Progenitor cell of endocrine pancreas (in vitro differentiated cells): ENCODE data around the gene STK39. TPM values are rescaled to one million over a fixed set of nuclear protein-coding genes. Genes with fewer than 3 reads are reported as not detected.

Source experiments
- DNase-seq: peaks from one replicate; pipeline ENCODE4 v3.0.0; 2021; ENCODE audit warnings: low spot score; ENCODE audit not compliant: unreplicated experiment
- H3K27ac Mint-ChIP-seq: 2 replicates; pipeline ENCODE4 v1.8.0; 2021; ENCODE audit warnings: mild to moderate bottlenecking, moderate library complexity, mixed read lengths
- H3K27me3 Mint-ChIP-seq: 2 replicates; pipeline ENCODE4 v1.8.0; 2021; ENCODE audit warnings: mixed read lengths
- H3K36me3 Mint-ChIP-seq: 2 replicates; pipeline ENCODE4 v1.8.0; 2022; ENCODE audit warnings: mixed read lengths; ENCODE audit not compliant: insufficient read depth
- H3K4me1 Mint-ChIP-seq: 2 replicates; pipeline ENCODE4 v1.8.0; 2021; ENCODE audit warnings: low read depth, mixed read lengths
- H3K4me3 Mint-ChIP-seq: 2 replicates; pipeline ENCODE4 v1.8.0; 2021; ENCODE audit warnings: low read depth, mild to moderate bottlenecking, moderate library complexity, mixed read lengths
- H3K9me3 Mint-ChIP-seq: 2 replicates; pipeline ENCODE4 v1.8.0; 2021; ENCODE audit warnings: low read depth, mixed read lengths
- total RNA-seq: library from RNA; stranded (reverse); gene quantifications from 2 replicates; pipeline ENCODE4 v1.2.1, GENCODE V29; 2021
- TF ChIP-seq, protein P1 (sequence below): fragments of 200-600 bp; sonication (generic); IDR thresholded peaks from one replicate; pipeline ENCODE4 v1.5.0; 2021; ENCODE audit warnings: antibody characterized with exemption, mild to moderate bottlenecking; ENCODE audit not compliant: unreplicated experiment

STK39 gene
- total RNA-seq, 1 donor from 2014 or later: 22.9 TPM

- H3K27ac Mint-ChIP-seq: no peak overlapping the region
- H3K4me3 Mint-ChIP-seq: no peak overlapping the region
- DNase-seq: no peak
- H3K27me3 Mint-ChIP-seq: no peaks in the 10 kb centered on the region
- peaks cover 1% of the 10 kb centered on the region for H3K36me3 Mint-ChIP-seq
- H3K4me1 Mint-ChIP-seq: no peaks in the 10 kb centered on the region
- TF ChIP-seq, protein P1, sequence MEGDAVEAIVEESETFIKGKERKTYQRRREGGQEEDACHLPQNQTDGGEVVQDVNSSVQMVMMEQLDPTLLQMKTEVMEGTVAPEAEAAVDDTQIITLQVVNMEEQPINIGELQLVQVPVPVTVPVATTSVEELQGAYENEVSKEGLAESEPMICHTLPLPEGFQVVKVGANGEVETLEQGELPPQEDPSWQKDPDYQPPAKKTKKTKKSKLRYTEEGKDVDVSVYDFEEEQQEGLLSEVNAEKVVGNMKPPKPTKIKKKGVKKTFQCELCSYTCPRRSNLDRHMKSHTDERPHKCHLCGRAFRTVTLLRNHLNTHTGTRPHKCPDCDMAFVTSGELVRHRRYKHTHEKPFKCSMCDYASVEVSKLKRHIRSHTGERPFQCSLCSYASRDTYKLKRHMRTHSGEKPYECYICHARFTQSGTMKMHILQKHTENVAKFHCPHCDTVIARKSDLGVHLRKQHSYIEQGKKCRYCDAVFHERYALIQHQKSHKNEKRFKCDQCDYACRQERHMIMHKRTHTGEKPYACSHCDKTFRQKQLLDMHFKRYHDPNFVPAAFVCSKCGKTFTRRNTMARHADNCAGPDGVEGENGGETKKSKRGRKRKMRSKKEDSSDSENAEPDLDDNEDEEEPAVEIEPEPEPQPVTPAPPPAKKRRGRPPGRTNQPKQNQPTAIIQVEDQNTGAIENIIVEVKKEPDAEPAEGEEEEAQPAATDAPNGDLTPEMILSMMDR: no peak
- peaks cover 10% of the 10 kb centered on the region for H3K9me3 Mint-ChIP-seq
Observed at GRCh38 chr2:167945660-167946368, 301.6 kb downstream of the STK39 start.

DNA sequence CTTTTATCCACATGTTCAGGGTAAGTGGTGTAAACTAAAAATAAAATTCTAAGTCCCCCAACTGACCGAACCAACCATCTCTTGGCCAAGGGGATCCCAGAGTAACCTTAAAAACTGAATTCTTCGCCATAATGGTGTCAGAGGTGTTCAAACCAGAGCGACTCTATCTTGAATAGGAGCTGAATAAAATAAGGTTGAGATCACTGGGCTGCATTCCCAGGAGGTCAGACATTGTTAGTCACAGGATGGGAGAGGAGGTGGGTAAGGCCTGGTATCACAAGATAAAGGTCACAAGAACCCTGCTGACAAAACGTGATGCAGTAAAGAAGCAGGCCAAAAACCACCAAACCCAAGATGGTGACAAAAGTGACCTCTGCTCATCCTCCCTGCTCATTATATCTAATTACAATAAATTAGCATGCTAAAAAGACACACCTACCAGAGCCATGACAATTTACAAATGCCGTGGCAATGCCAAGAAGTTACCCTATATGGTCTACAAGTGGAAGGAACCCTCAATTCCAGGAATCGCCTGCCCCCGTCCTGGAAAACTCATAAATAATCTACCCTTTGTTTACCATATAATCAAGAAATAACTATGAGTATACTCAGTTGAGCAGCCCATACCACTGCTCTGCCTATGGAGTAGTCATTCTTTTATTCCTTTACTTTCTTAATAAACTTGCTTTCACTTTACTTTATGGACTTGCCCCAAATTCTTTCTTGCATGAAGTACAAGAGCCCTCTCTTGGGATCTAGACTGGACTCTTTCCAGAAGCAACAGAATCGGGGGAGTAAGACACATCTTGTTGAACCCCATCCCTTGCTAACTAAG is 302.4 kb downstream of the STK39 start:
- Mint-ChIP-seq H3K4me1 (no peaks in the 10 kb centered on the region), H3K27ac (no peak overlapping the region), H3K9me3 (peaks cover 10% of the 10 kb centered on the region), H3K4me3 (no peak overlapping the region), H3K27me3 (no peaks in the 10 kb centered on the region), H3K36me3 (peaks cover 1% of the 10 kb centered on the region)
- TF ChIP-seq, protein P1: no peak
- no peak for DNase-seq

DNA sequence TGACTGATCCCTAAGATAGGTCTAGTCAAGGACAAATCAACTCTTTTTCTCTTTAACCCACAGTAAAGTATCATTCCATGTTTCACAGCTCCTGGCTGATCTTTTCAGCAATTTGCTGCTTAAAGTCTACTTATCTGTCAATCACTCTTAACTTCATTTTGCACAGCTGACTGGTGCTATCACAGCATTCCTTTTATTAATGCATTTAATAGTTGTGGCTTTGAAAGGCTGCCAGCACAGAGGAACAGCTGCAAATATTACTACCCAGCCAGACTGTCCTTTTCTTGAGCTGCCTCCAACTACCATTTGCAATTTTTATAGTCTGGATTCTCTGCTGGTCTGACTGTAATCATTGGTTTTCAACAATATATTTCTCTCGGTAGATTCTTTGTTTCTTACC is 303.5 kb downstream of the STK39 start:
- TF ChIP-seq, protein P1: no peak
- Mint-ChIP-seq H3K4me3 (no peak overlapping the region), H3K27ac (no peak overlapping the region), H3K27me3 (peaks cover 1% of the 10 kb centered on the region), H3K9me3 (peaks cover 8% of the 10 kb centered on the region), H3K4me1 (no peaks in the 10 kb centered on the region), H3K36me3 (peaks cover under 1% of the 10 kb centered on the region)
- DNase-seq: no peak

GRCh38 chr2:167943368-167943767 is 304.0 kb downstream of the STK39 start:
- Mint-ChIP-seq H3K27ac (no peak overlapping the region), H3K36me3 (no peaks in the 10 kb centered on the region), H3K4me1 (no peaks in the 10 kb centered on the region), H3K4me3 (no peak overlapping the region), H3K27me3 (peaks cover 4% of the 10 kb centered on the region), H3K9me3 (peaks cover 7% of the 10 kb centered on the region)
- TF ChIP-seq, protein P1: no peak
- no peak for DNase-seq

GRCh38 chr2:167942366-167943081 is 304.9 kb downstream of the STK39 start:
- no peak for DNase-seq
- no peak overlapping the region for H3K27ac Mint-ChIP-seq
- H3K4me1 Mint-ChIP-seq: no peaks in the 10 kb centered on the region
- no peak overlapping the region for H3K4me3 Mint-ChIP-seq
- no peaks in the 10 kb centered on the region for H3K36me3 Mint-ChIP-seq
- peaks cover 4% of the 10 kb centered on the region for H3K9me3 Mint-ChIP-seq
- H3K27me3 Mint-ChIP-seq: peaks cover 4% of the 10 kb centered on the region
- TF ChIP-seq, protein P1: no peak
